Ishikawa (cell line): Measurements from ENCODE around the gene TNFRSF1B.

Experiments
- CEBPB ChIP-seq: IDR thresholded peaks from 2 replicates; pipeline ENCODE4 v1.6.1; 2012
- CREB1 ChIP-seq: IDR thresholded peaks from 2 replicates; pipeline ENCODE4 v1.6.1; 2012; ENCODE audit warnings: low read depth
- EGR1 ChIP-seq: IDR thresholded peaks from 2 replicates; pipeline ENCODE4 v1.6.1; 2012
- EP300 ChIP-seq: IDR thresholded peaks from 2 replicates; pipeline ENCODE4 v1.6.1; 2012; ENCODE audit warnings: borderline replicate concordance
- FOXM1 ChIP-seq: IDR thresholded peaks from 2 replicates; pipeline ENCODE4 v1.6.1; 2012; ENCODE audit warnings: low read depth, borderline replicate concordance
- NFIC ChIP-seq: IDR thresholded peaks from 2 replicates; pipeline ENCODE4 v1.6.1; 2012
- RAD21 ChIP-seq: IDR thresholded peaks from 2 replicates; pipeline ENCODE4 v1.6.1; 2012; ENCODE audit warnings: low read depth
- TAF1 ChIP-seq: IDR thresholded peaks from 2 replicates; pipeline ENCODE4 v1.6.1; 2012; ENCODE audit warnings: low read depth, mild to moderate bottlenecking
- TCF12 ChIP-seq: IDR thresholded peaks from 2 replicates; pipeline ENCODE4 v1.6.1; 2012; ENCODE audit warnings: low read depth
- TEAD4 ChIP-seq: IDR thresholded peaks from 2 replicates; pipeline ENCODE4 v1.6.1; 2012
- YY1 ChIP-seq: IDR thresholded peaks from 2 replicates; pipeline ENCODE4 v1.6.1; 2012; ENCODE audit warnings: low read depth
- ZBTB7A ChIP-seq: IDR thresholded peaks from 2 replicates; pipeline ENCODE4 v1.6.1; 2012; ENCODE audit warnings: low read depth
- TF ChIP-seq, protein P1 (sequence below): IDR thresholded peaks from 2 replicates; pipeline ENCODE4 v1.6.1; 2012
- TF ChIP-seq, protein P2 (sequence below): IDR thresholded peaks from 2 replicates; pipeline ENCODE4 v1.6.1; 2012; ENCODE audit warnings: low read depth, mild to moderate bottlenecking
- TF ChIP-seq, protein P3 (sequence below): IDR thresholded peaks from 2 replicates; pipeline ENCODE4 v1.6.1; 2012

TNFRSF1B gene

DNA sequence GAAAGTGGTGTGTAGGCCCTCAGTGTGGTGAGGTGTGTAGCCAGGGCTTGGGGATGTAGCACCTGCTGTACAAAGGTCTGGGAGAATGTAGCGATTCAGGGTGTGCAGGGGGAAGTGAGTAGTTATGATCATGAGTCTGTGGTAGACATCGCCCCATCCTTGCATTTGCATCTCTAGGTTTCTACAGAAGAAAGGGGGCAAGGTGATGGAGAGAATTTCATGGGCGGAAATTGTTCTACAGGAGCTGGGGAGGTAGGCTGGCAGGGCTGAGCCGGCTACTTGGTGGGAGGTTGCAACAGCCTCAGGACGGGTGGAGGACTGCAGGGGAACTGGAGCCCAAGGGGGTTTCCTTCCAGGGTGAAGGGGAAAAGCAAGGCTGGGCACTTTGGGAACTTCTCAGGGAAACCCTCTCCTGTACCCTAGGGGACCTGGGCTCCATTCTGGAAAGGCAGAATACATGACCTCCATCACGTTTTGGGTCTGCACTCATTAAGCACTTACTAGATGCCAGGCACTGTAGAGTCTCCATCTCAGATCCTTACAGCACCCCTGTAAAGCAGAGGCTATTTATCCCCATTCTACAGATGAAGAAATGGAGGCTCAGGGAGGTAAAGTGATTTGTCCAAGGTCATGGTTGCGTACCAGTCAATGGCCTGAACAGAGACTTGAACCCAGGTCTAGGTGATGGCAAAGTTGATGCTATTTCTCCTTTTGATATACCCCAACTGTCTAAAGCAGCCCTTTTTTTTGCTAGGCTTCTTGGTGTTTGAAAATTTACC is 14.5 kb upstream of the TNFRSF1B start:
- TF ChIP-seq TEAD4 (no peak), EGR1 (no peak), EP300 (no peak), TAF1 (no peak), CREB1 (no peak)

DNA sequence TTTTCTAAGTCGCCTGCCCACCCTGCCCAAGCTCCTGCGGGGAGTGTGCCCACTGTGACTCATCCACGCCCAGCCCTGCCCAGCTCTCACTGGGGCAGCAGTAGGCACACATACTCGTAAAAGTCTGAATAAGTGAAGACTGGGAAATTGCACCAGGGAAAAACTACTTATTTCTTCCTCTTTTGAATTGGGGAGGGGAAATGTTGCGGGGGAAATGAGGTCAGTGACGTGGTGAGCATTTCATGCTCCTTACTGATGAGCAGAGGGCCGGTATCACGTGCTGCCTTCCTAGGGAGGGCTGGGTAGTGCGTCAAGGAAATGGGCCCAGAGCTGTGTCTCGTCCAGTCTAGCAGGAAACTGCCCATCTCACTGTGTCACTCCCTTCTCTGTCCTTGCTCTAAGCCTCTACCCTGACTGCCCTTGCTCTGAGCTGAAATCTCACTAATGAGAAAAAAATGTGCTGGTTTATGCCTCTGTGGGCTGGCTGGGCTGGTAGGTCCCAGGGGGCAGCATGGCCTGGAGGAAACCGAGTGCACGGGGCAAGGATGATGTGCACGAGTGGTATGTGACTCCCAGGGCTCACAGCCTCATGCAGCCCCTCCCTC is 13.5 kb upstream of the TNFRSF1B start:
- no peak for TF ChIP-seq YY1
- TF ChIP-seq TEAD4: no peak
- no peak for TF ChIP-seq CEBPB
- TF ChIP-seq, protein P1, sequence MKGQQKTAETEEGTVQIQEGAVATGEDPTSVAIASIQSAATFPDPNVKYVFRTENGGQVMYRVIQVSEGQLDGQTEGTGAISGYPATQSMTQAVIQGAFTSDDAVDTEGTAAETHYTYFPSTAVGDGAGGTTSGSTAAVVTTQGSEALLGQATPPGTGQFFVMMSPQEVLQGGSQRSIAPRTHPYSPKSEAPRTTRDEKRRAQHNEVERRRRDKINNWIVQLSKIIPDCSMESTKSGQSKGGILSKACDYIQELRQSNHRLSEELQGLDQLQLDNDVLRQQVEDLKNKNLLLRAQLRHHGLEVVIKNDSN: no peak
- no peak for TF ChIP-seq ZBTB7A
- TF ChIP-seq FOXM1: no peak
- TF ChIP-seq EGR1: no peak
- no peak for TF ChIP-seq CREB1
- TF ChIP-seq TAF1: no peak
- no peak for TF ChIP-seq NFIC
- TF ChIP-seq, protein P2, sequence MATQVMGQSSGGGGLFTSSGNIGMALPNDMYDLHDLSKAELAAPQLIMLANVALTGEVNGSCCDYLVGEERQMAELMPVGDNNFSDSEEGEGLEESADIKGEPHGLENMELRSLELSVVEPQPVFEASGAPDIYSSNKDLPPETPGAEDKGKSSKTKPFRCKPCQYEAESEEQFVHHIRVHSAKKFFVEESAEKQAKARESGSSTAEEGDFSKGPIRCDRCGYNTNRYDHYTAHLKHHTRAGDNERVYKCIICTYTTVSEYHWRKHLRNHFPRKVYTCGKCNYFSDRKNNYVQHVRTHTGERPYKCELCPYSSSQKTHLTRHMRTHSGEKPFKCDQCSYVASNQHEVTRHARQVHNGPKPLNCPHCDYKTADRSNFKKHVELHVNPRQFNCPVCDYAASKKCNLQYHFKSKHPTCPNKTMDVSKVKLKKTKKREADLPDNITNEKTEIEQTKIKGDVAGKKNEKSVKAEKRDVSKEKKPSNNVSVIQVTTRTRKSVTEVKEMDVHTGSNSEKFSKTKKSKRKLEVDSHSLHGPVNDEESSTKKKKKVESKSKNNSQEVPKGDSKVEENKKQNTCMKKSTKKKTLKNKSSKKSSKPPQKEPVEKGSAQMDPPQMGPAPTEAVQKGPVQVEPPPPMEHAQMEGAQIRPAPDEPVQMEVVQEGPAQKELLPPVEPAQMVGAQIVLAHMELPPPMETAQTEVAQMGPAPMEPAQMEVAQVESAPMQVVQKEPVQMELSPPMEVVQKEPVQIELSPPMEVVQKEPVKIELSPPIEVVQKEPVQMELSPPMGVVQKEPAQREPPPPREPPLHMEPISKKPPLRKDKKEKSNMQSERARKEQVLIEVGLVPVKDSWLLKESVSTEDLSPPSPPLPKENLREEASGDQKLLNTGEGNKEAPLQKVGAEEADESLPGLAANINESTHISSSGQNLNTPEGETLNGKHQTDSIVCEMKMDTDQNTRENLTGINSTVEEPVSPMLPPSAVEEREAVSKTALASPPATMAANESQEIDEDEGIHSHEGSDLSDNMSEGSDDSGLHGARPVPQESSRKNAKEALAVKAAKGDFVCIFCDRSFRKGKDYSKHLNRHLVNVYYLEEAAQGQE: no peak
- TF ChIP-seq TCF12: no peak
- no peak for TF ChIP-seq EP300
- TF ChIP-seq, protein P3, sequence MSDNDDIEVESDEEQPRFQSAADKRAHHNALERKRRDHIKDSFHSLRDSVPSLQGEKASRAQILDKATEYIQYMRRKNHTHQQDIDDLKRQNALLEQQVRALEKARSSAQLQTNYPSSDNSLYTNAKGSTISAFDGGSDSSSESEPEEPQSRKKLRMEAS: no peak
- TF ChIP-seq RAD21: no peak

DNA sequence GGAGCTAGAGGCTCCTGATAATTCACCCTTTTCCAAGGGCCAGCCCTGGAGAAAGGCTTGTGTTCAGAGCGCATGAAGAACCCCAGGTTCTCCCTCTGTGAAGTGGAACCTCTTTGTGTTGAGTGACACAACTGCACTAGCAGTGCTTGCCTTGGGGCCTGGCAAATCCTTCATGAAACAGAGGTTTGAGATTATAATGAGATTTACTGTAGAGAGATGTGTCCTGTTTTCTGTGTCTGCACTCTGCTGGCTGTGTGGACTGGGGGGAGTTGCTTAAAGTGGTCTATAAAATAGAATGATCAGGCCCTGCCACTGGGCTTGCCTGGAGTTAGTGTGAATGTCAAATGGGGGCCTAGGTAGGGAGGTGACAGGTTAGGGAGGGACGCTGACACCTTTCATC is 11.5 kb upstream of the TNFRSF1B start:
- TF ChIP-seq TEAD4: no peak
- TF ChIP-seq FOXM1: no peak
- no peak for TF ChIP-seq RAD21
- TF ChIP-seq ZBTB7A: no peak
- no peak for TF ChIP-seq CEBPB
- TF ChIP-seq TAF1: no peak
- no peak for TF ChIP-seq EP300
- TF ChIP-seq CREB1: no peak
- TF ChIP-seq, protein P2: no peak
- TF ChIP-seq, protein P1: no peak
- TF ChIP-seq NFIC: no peak
- TF ChIP-seq, protein P3: no peak
- TF ChIP-seq TCF12: no peak
- TF ChIP-seq EGR1: no peak
- no peak for TF ChIP-seq YY1

DNA sequence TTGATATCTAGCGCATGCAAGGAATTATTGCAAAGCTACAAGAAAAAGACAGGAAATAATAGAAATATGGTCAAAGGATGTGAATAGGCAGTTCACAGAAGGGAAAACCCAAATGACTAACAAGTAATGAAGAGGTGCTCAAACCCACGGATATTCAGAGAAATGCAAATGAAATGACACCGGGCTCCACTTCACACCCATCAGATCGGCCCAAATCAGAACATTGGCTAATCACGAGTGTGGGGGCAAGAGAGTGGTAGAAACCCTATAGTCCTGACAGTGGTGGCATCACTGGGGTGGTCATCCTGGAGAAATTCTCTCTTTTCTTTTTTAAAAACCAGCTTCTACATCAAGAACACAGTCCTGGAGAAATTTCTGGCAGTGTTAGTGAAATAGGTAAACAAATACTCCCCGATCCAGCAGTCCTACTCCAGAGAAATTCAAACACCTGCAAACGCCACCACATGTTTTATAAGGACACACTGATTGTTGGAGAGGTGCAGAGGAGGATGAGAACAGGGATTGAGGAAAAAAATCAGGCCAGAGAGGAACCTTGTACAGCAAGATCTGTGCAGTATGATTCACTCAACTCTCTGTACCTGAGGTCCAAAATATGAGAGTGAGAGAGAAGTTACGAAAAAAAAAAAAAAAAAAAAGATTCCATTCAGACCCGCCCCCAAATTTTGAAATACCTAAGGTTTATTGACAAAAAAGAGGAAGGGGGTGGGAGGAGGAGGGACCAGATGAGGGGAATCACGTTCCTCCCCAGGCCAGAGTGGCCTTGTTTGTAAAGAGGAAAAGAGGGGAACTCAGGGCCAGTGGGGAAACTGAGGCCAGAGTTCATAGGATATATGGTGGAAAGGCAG is 9.2 kb upstream of the TNFRSF1B start:
- TF ChIP-seq TCF12 (no peak), TEAD4 (no peak)
- TF ChIP-seq, protein P2: no peak
